OCI-LY7 (cell line): ENCODE results near the gene KRTAP3-3.

Source experiments
- CTCF ChIP-seq: fragments of 200-600 bp; sonication (generic); conservative IDR thresholded peaks from 2 replicates; pipeline ENCODE4 v1.5.1; 2014; ENCODE audit warnings: mild to moderate bottlenecking, antibody characterized with exemption, low read length, moderate library complexity, mixed read lengths
- EZH2phosphoT487 ChIP-seq: fragments of 200-600 bp; sonication (generic); IDR thresholded peaks from 2 replicates; pipeline ENCODE4 v1.6.1; 2018; ENCODE audit warnings: low read depth, borderline replicate concordance, mild to moderate bottlenecking, mixed run types, antibody characterized with exemption, low read length, moderate library complexity, mixed read lengths

DNA sequence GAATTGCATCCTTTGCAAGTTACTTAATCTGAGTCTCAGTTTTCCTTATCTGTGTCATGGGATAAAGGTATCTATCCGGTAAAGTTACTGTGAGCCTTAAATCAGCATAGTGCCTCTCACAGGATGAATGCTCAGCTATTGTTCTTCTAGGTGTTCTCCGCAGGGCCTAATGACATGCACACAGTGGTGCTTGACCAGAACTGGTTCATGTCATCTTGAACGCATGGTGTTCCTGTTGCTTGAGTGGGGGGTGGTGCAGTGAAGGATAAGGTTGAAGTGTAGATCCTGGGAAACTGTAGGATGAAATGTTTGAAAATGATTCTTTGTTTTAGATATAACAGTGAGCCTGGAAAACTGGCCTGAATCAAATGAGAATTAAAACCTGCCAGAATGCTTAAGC lies 13.8 kb downstream of the KRTAP3-3 start:
- TF ChIP-seq CTCF = no peak
- no peak for TF ChIP-seq EZH2phosphoT487
